NB4 (cell line): Measurements from ENCODE around the gene SPEM1.

Experiments
- DNase-seq: peaks from one replicate; pipeline ENCODE4 v3.0.0; 2010; ENCODE audit warnings: low read depth
- H3K4me3 ChIP-seq: one replicate; pipeline ENCODE4 v1.5.1; 2011; ENCODE audit warnings: mild to moderate bottlenecking, low read depth, low read length, moderate library complexity
- MYC ChIP-seq: IDR thresholded peaks from 2 replicates; pipeline ENCODE4 v1.6.1; 2011; ENCODE audit warnings: low read depth, low read length
- POLR2A ChIP-seq: IDR thresholded peaks from 2 replicates; pipeline ENCODE4 v1.6.1; 2011; ENCODE audit warnings: mild to moderate bottlenecking; ENCODE audit not compliant: insufficient read length; ENCODE audit errors: extremely low read depth
- TF ChIP-seq, protein P1 (sequence below): IDR thresholded peaks from 2 replicates; pipeline ENCODE4 v1.6.1; 2011; ENCODE audit warnings: low read depth, low read length
- TF ChIP-seq, protein P2 (sequence below): IDR thresholded peaks from one replicate; pipeline ENCODE4 v1.5.1; 2012; ENCODE audit warnings: low read depth, low read length

The SPEM1 gene

DNA sequence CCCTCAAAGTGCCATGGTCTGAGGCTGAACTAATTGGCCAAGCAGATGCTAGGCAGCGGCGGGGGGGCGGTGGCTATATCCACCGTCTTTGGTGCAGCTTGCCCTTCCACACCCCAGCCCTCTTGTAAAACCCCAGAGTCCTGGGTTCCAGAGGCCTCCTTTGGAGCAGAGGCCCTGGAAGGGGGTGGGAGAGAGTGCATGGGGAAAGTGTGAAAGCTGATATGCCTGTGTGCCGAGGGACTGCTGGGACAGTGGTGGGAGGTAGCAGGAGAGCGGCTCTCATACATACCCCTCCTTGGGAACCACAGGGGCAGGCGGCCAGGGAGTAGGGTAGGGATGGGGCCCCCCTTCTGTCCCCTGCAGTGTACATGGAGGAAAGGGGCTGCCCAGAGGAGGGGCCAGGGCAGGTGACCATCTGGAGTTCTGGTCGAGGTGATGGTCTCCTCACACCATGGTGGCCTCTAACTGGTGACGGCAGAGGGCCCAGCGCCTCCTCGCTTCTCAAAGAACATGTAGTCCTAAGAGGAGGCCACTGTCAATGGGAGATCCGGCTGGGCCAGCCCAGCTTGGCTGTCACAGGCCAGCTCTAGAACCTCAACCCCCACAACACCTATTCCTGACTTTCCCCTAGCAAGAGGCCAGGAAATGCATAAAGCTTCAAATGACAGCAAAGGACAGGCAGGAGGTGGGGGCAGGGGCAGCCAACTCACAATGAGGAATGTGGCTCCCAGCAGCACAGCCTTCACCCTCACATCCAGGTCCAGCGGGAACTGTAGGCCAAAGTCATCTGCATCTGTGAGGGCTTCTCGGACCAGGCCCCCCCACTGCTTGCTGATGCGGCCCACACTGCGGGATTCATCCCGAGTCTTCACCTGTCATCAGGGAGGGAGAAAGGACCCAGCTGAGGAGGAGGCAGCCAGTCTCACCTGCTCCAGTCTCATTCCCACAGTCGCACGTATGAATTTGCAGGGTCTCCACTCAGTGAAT is 29.9 kb upstream of the SPEM1 start:
- TF ChIP-seq, protein P1, sequence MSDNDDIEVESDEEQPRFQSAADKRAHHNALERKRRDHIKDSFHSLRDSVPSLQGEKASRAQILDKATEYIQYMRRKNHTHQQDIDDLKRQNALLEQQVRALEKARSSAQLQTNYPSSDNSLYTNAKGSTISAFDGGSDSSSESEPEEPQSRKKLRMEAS, result no peak
- no peak for TF ChIP-seq MYC
- TF ChIP-seq, protein P2, sequence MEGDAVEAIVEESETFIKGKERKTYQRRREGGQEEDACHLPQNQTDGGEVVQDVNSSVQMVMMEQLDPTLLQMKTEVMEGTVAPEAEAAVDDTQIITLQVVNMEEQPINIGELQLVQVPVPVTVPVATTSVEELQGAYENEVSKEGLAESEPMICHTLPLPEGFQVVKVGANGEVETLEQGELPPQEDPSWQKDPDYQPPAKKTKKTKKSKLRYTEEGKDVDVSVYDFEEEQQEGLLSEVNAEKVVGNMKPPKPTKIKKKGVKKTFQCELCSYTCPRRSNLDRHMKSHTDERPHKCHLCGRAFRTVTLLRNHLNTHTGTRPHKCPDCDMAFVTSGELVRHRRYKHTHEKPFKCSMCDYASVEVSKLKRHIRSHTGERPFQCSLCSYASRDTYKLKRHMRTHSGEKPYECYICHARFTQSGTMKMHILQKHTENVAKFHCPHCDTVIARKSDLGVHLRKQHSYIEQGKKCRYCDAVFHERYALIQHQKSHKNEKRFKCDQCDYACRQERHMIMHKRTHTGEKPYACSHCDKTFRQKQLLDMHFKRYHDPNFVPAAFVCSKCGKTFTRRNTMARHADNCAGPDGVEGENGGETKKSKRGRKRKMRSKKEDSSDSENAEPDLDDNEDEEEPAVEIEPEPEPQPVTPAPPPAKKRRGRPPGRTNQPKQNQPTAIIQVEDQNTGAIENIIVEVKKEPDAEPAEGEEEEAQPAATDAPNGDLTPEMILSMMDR, result no peak
- TF ChIP-seq POLR2A, result no peak
- no peak overlapping the region for H3K4me3 ChIP-seq
- no peak for DNase-seq

DNA sequence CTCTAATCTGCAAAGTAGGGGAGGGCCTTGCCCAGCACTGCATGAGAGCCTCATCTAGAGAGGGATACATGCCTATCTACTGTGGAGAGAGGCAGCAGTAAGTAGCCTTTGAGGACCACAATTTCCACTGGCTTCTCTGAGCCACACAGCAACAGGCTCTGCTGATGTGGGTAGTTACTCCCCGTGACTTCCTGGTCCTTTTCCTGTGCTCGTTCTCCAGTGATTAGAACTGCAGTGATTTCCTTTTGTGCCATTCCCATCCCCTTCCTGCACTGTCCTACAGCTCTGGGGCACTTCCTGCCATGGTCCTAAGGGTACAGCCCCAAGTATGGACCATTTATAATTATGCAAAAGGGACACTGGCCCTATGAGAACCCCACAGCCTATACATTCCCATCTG is 28.8 kb upstream of the SPEM1 start:
- H3K4me3 ChIP-seq, result no peak overlapping the region
- TF ChIP-seq, protein P2, result no peak
- TF ChIP-seq, protein P1, result no peak
- TF ChIP-seq POLR2A (no peak), MYC (no peak)
- DNase-seq, result no peak

DNA sequence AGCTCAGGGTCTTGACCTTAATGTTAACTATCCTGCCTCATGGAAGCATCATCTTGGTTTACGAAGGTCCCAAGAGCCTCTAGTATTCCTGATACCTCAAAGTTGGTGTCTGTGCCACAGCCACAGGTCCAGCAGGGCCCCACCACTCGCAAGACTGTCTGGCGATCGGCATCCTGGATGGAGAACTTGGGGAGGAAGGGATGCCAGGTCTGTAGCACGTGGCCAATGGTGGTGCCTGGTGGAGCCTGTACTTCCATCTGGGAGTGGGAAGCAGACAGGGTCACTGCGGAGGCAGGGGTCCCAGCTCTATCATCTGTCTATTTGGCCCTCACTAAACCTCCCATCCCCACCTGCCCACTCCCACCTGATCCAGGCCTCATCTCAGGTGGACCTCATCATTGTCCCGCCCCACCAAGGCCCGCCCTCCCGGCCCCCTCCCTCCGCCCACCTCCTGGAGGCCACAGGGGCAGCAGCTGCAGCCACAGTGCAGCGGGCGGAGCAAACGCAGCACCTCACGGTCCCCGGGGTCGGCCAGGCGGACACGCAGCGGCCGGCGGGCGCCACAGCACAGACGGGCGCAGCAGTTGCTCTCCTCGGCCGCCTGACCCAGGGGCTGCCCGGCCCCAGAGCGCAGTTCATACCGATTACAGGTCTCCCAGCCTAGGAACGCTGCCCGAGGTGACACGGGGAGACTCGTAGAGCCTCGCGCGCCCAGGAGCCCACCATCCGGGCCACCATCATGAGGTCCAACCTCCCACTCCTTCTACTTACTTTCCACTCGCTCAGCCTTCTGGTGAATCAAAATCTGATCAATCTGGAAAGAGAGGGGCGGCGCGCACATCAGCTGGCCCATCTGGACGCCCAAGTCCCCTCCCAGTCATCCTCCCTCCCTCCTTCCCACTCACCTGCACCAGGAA is 27.2 kb upstream of the SPEM1 start:
- H3K4me3 ChIP-seq, result no peak overlapping the region
- no peak for TF ChIP-seq POLR2A
- no peak for TF ChIP-seq MYC
- TF ChIP-seq, protein P1, result no peak
- TF ChIP-seq, protein P2, result no peak

DNA sequence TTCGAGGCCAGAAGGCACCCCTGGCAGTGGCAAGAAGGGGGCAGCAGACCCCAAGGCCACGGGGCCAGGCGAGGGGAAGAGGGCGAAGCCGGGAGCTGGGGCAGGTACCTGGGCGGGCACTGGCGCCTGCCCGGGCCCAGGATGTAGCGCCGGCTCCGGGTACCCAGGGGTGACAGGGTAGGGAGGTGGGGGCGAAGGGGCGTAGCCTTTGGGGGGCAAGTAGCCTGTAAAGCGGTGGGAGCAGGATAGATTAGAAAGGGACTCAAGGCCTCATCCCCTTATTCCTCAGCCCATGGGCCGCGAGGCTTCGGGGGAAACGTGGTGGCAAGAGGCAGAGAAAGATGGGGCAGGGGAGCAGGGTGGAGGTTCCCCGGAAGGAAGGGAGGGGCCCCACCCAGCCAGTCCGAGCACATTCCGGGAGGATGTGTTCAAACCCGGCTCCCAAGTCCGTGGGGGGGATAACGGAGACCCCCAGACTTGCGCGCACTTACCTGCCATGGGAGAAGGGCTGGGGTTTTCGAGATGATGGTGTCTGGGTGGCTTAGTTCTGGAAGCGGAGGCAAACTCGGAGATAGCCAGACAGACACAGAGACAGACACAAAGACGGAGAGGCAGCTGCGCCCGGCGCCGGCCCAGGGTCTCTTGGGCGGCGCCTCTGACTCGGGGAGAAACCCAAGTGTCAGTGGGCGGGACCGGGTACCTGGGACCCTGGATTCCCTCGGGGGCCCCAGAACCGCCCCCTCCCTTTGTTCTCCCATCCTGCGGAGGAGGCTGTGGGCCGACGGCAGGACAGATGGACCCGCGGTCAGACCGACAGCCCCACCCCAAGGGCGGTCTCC is 26.3 kb upstream of the SPEM1 start:
- H3K4me3 ChIP-seq, result peak overlapping the region; percentile 43
- DNase-seq, result no peak
- TF ChIP-seq, protein P1, result no peak
- TF ChIP-seq MYC (no peak), POLR2A (no peak)
- TF ChIP-seq, protein P2, result no peak

More for the DNA sequence above, 27.2 kb upstream of the SPEM1 start:
- DNase-seq, result no peak
